Liver (tissue), 3 donors: ENCODE measurements around the gene TRNAU1AP.

Experiments used
- ATF3 ChIP-seq: IDR thresholded peaks from 2 replicates; pipeline ENCODE4 v1.6.1; 2016; ENCODE audit warnings: antibody characterized with exemption
- CTCF ChIP-seq: fragments of 150-350 bp; IDR thresholded peaks from 2 replicates; pipeline ENCODE4 v1.5.1; 2017; ENCODE audit warnings: improper control_type of control experiment, low read depth, low read length; ENCODE audit not compliant: missing input control
- EGR1 ChIP-seq, 2 donors: IDR thresholded peaks; 2 replicates each; pipeline ENCODE4 v1.6.1; 2016 to 2018; ENCODE audit warnings: antibody characterized with exemption in 2 of 2, low read depth in 2 of 2
- GABPA ChIP-seq, 2 donors: IDR thresholded peaks in 1 of 2; conservative IDR thresholded peaks in 1 of 2; 2 replicates each; pipeline ENCODE4 v1.6.1; 2016; ENCODE audit warnings: antibody characterized with exemption in 2 of 2, mild to moderate bottlenecking in 1 of 2, moderate library complexity in 1 of 2
- HNF4G ChIP-seq: IDR thresholded peaks from 2 replicates; pipeline ENCODE4 v1.6.1; 2016; ENCODE audit warnings: antibody characterized with exemption
- JUND ChIP-seq, 2 donors: IDR thresholded peaks; 2 replicates each; pipeline ENCODE4 v1.6.1; 2016; ENCODE audit warnings: antibody characterized with exemption in 2 of 2
- MAX ChIP-seq: IDR thresholded peaks from 2 replicates; pipeline ENCODE4 v1.6.1; 2016; ENCODE audit warnings: antibody characterized with exemption
- RAD21 ChIP-seq, 2 donors: IDR thresholded peaks; 2 replicates each; pipeline ENCODE4 v1.6.1; 2016; ENCODE audit warnings: antibody characterized with exemption in 2 of 2, mild to moderate bottlenecking in 2 of 2
- REST ChIP-seq: IDR thresholded peaks from 2 replicates; pipeline ENCODE4 v1.6.1; 2016; ENCODE audit warnings: antibody characterized with exemption, mild to moderate bottlenecking
- RXRA ChIP-seq, 2 donors: IDR thresholded peaks; 2 replicates each; pipeline ENCODE4 v1.6.1; 2017 to 2018; ENCODE audit warnings: antibody characterized with exemption in 2 of 2, mild to moderate bottlenecking in 1 of 2
- SP1 ChIP-seq: IDR thresholded peaks from 2 replicates; pipeline ENCODE4 v1.6.1; 2018; ENCODE audit warnings: antibody characterized with exemption, mild to moderate bottlenecking
- TAF1 ChIP-seq: conservative IDR thresholded peaks from 2 replicates; pipeline ENCODE4 v1.6.1; 2016; ENCODE audit warnings: antibody characterized with exemption, mild to moderate bottlenecking
- YY1 ChIP-seq: IDR thresholded peaks from 2 replicates; pipeline ENCODE4 v1.6.1; 2016; ENCODE audit warnings: antibody characterized with exemption, mild to moderate bottlenecking
- ZBTB33 ChIP-seq: IDR thresholded peaks from 2 replicates; pipeline ENCODE4 v1.6.1; 2016; ENCODE audit warnings: antibody characterized with exemption
- donor health status: healthy.
- donor health status: healthy.

- TF ChIP-seq YY1 (no peak), EGR1 (IDR thresholded peaks at IDR 0.05; ENCODE audit: low read depth in 2 of 2) (no peak), CTCF (no peak), HNF4G (no peak), REST (no peak), RXRA (IDR thresholded peaks at IDR 0.05) (no peak), TAF1 (no peak), ATF3 (no peak), RAD21 (IDR thresholded peaks at IDR 0.05) (no peak), MAX (no peak), SP1 (no peak), GABPA (IDR thresholded peaks at IDR 0.05 in 1 of 2, conservative IDR thresholded peaks at IDR 0.05 in 1 of 2) (no peak), JUND (IDR thresholded peaks at IDR 0.05) (no peak), ZBTB33 (no peak)
These were observed 42.7 kb downstream of the TRNAU1AP start for GRCh38 chr1:28595412-28596191.
